K562 (cell line): ENCODE results near the gene VEGFB. TPM values are rescaled to one million over a fixed set of nuclear protein-coding genes. Genes with fewer than 3 reads are reported as not detected.

Source experiments
- CCAR2 ChIP-seq: fragments of 200-400 bp; formaldehyde crosslinking; IDR thresholded peaks from 2 replicates; pipeline ENCODE4 v1.6.1; 2017; ENCODE audit warnings: mild to moderate bottlenecking, low read depth, low read length
- CHD1 ChIP-seq: fragments of 200-600 bp; sonication (generic); IDR thresholded peaks from one replicate; pipeline ENCODE4 v1.6.1; 2012; ENCODE audit warnings: mild to moderate bottlenecking, moderate library complexity, low read length, inconsistent platforms
- EP400 ChIP-seq: fragments of 450-650 bp; IDR thresholded peaks from 2 replicates; pipeline ENCODE4 v1.6.1; 2017; ENCODE audit warnings: antibody characterized with exemption, mild to moderate bottlenecking, moderate library complexity
- MAZ ChIP-seq, 2 experiments: fragments of 450-650 bp in 1 of 2; sonication (generic) in 1 of 2; formaldehyde crosslinking; IDR thresholded peaks in 1 of 2; conservative IDR thresholded peaks in 1 of 2; 2 replicates each; pipeline versions ENCODE4 v1.4.0 to v1.5.0; 2020; ENCODE audit warnings: mild to moderate bottlenecking in 1 of 2, missing genetic modification reagents in 1 of 2
- MEF2A ChIP-seq: IDR thresholded peaks from 2 replicates; pipeline ENCODE4 v1.6.1; 2011; ENCODE audit warnings: low read depth, mild to moderate bottlenecking, low read length, moderate library complexity; ENCODE audit not compliant: control insufficient read depth
- MTA2 ChIP-seq: fragments of 450-650 bp; IDR thresholded peaks from 2 replicates; pipeline ENCODE4 v1.6.1; 2016; ENCODE audit warnings: low read depth
- NFE2L1 ChIP-seq: fragments of 450-650 bp; IDR thresholded peaks from 2 replicates; pipeline ENCODE4 v1.6.1; 2016; ENCODE audit warnings: missing genetic modification characterization, low read depth, mild to moderate bottlenecking, missing compliant biosample characterization, moderate library complexity, borderline replicate concordance
- OTX1 ChIP-seq: fragments of 450-650 bp; formaldehyde crosslinking; IDR thresholded peaks from 2 replicates; pipeline ENCODE4 v1.4.0; 2022; ENCODE audit warnings: mild to moderate bottlenecking
- RBM14 ChIP-seq: fragments of 200-400 bp; formaldehyde crosslinking; IDR thresholded peaks from 2 replicates; pipeline ENCODE4 v1.6.1; 2018; ENCODE audit warnings: low read depth, mild to moderate bottlenecking, low read length, moderate library complexity, borderline replicate concordance; ENCODE audit not compliant: insufficient read depth
- SRSF9 ChIP-seq: fragments of 200-400 bp; formaldehyde crosslinking; IDR thresholded peaks from 2 replicates; pipeline ENCODE4 v1.6.1; 2017; ENCODE audit warnings: low read depth, low read length, borderline replicate concordance
- ZNF134 ChIP-seq: fragments of 250-450 bp; sonication (Bioruptor Pico); conservative IDR thresholded peaks from 2 replicates; pipeline ENCODE4 v1.4.0; 2020
- ZNF184 ChIP-seq: sonication (generic); formaldehyde crosslinking; IDR thresholded peaks from 2 replicates; pipeline ENCODE4 v1.5.0; 2020; ENCODE audit warnings: missing genetic modification reagents
- ZNF311 ChIP-seq: fragments of 250-450 bp; sonication (Bioruptor Pico); IDR thresholded peaks from 2 replicates; pipeline ENCODE4 v1.4.0; 2020; ENCODE audit warnings: mild to moderate bottlenecking, moderate library complexity
- ZNF586 ChIP-seq: fragments of 450-650 bp; formaldehyde crosslinking; conservative IDR thresholded peaks from 2 replicates; pipeline ENCODE4 v1.4.0; 2020; ENCODE audit warnings: mild to moderate bottlenecking, moderate library complexity
- ZNF707 ChIP-seq: fragments of 250-450 bp; sonication (Bioruptor Pico); conservative IDR thresholded peaks from 2 replicates; pipeline ENCODE4 v1.8.0; 2022; ENCODE audit warnings: inconsistent platforms, mild to moderate bottlenecking, moderate library complexity
- ZZZ3 ChIP-seq: fragments of 450-650 bp; IDR thresholded peaks from 2 replicates; pipeline ENCODE4 v1.6.1; 2016; ENCODE audit warnings: antibody characterized with exemption, mild to moderate bottlenecking, moderate library complexity
- polyA plus RNA-seq, 8 experiments: library from polyadenylated mRNA; depleted of rRNA in 4 of 8; stranded (reverse) in 5 of 8; unstranded in 3 of 8; fragments of >200 nt; fragmentation: Nextera tagmentation in 2 of 8; fragmentation: Illumina TruSeq in 1 of 8; extraction: Ambion mirVana in 2 of 8; extraction: Trizol in 1 of 8; gene quantifications; 2 replicates each; pipeline versions ENCODE4 v1.2.1 to v1.2.3, GENCODE V29; 2011 to 2014; ENCODE audit warnings: inconsistent platforms in 1 of 8, missing spikeins in 1 of 8
- total RNA-seq, 7 experiments: library from RNA; depleted of rRNA in 6 of 7; stranded (reverse); fragments of >200 nt in 6 of 7; fragmentation: Illumina TruSeq in 2 of 7; extraction: Trizol in 2 of 7; gene quantifications; 2 replicates each; pipeline versions ENCODE4 v1.2.1 to v1.2.3, GENCODE V29; 2011 to 2021; ENCODE audit warnings: low replicate concordance in 1 of 7
- TF ChIP-seq, protein P1 (sequence below): fragments of 450-650 bp; formaldehyde crosslinking; IDR thresholded peaks from 2 replicates; pipeline ENCODE4 v1.4.0; 2020; ENCODE audit warnings: mild to moderate bottlenecking, moderate library complexity
- TF ChIP-seq, protein P2 (sequence below): IDR thresholded peaks from 2 replicates; pipeline ENCODE4 v1.6.1; 2014; ENCODE audit warnings: antibody characterized with exemption
- TF ChIP-seq, protein P3 (sequence below), 2 experiments: fragments of 250-450 bp in 1 of 2; fragments of 450-650 bp in 1 of 2; sonication (Bioruptor Pico) in 1 of 2; IDR thresholded peaks; 2 replicates each; pipeline versions ENCODE4 v1.6.1 to v1.8.0; 2016 to 2021; ENCODE audit warnings: mild to moderate bottlenecking in 2 of 2, moderate library complexity in 2 of 2, missing compliant biosample characterization in 1 of 2, missing genetic modification characterization in 1 of 2
- TF ChIP-seq, protein P4 (sequence below): sonication (generic); formaldehyde crosslinking; IDR thresholded peaks from 2 replicates; pipeline ENCODE4 v1.8.0; 2022; ENCODE audit warnings: mild to moderate bottlenecking, missing genetic modification reagents

The VEGFB gene
- total and polyA plus RNA-seq, 9 of the 15 experiments (the other 6 are each of a cell fraction or from before 2014, with no cell fraction given): 11.0 to 83.4 (median 25.7) TPM

DNA sequence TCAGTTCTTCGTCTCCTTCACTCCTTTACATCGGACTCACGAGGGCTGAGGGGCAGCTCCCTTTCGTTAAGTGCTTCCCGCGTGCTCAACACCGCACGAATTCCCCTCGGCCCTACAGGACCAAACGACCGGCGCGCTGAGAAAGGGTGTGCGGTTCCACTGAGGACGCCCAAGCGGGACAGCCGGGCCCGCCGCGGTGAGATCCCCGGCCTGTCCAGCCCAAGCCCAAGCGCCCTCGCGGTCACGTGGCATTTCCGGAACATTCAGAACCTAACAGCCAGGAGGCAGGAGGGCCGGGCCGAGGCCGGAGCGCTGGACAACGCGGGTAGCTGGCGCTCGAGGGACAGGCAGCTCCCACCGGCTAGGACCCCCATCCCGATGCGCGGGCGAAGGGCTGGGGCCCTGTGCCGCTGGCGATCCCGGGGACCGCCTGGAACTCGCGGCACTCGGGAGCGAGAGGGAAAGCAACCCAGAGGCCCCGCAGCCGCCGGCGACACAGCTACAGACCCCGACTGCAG, 49.1 kb upstream of the VEGFB start (continued):
- no peak for TF ChIP-seq ZZZ3
- peak in 1 of 2 experiments; percentile 75; a peak in 3 of 4 replicates for TF ChIP-seq MAZ (CRISPR knock-in tag; conservative IDR thresholded peaks at IDR 0.05 in 1 of 2, IDR thresholded peaks at IDR 0.05 in 1 of 2)
- TF ChIP-seq OTX1 (CRISPR knock-in tag): peak; percentile 90
- TF ChIP-seq CHD1: peak; percentile 62
- 0 out of 2 replicates have a peak, but pooled peaks have one; percentile 63 for TF ChIP-seq ZNF586 (CRISPR knock-in tag)
- 0 out of 2 replicates have a peak, but pooled peaks have one; percentile 72 for TF ChIP-seq RBM14
- TF ChIP-seq EP400: peak; percentile 96; the same call in 1 of the 2 replicates
- TF ChIP-seq ZNF311 (CRISPR knock-in tag): no peak
- TF ChIP-seq, protein P1, sequence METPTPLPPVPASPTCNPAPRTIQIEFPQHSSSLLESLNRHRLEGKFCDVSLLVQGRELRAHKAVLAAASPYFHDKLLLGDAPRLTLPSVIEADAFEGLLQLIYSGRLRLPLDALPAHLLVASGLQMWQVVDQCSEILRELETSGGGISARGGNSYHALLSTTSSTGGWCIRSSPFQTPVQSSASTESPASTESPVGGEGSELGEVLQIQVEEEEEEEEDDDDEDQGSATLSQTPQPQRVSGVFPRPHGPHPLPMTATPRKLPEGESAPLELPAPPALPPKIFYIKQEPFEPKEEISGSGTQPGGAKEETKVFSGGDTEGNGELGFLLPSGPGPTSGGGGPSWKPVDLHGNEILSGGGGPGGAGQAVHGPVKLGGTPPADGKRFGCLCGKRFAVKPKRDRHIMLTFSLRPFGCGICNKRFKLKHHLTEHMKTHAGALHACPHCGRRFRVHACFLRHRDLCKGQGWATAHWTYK: peak; percentile 66; the same call in 1 of the 2 replicates
- TF ChIP-seq, protein P2, sequence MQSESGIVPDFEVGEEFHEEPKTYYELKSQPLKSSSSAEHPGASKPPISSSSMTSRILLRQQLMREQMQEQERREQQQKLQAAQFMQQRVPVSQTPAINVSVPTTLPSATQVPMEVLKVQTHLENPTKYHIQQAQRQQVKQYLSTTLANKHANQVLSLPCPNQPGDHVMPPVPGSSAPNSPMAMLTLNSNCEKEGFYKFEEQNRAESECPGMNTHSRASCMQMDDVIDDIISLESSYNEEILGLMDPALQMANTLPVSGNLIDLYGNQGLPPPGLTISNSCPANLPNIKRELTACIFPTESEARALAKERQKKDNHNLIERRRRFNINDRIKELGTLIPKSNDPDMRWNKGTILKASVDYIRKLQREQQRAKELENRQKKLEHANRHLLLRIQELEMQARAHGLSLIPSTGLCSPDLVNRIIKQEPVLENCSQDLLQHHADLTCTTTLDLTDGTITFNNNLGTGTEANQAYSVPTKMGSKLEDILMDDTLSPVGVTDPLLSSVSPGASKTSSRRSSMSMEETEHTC: no peak
- TF ChIP-seq, protein P3, sequence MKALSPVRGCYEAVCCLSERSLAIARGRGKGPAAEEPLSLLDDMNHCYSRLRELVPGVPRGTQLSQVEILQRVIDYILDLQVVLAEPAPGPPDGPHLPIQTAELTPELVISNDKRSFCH (CRISPR knock-in tag; IDR thresholded peaks at IDR 0.05): no peak
- TF ChIP-seq, protein P3 (tag; IDR thresholded peaks at IDR 0.05): peak; percentile 73; the same call in 1 of the 2 replicates
- no peak for TF ChIP-seq MEF2A
- TF ChIP-seq, protein P4, sequence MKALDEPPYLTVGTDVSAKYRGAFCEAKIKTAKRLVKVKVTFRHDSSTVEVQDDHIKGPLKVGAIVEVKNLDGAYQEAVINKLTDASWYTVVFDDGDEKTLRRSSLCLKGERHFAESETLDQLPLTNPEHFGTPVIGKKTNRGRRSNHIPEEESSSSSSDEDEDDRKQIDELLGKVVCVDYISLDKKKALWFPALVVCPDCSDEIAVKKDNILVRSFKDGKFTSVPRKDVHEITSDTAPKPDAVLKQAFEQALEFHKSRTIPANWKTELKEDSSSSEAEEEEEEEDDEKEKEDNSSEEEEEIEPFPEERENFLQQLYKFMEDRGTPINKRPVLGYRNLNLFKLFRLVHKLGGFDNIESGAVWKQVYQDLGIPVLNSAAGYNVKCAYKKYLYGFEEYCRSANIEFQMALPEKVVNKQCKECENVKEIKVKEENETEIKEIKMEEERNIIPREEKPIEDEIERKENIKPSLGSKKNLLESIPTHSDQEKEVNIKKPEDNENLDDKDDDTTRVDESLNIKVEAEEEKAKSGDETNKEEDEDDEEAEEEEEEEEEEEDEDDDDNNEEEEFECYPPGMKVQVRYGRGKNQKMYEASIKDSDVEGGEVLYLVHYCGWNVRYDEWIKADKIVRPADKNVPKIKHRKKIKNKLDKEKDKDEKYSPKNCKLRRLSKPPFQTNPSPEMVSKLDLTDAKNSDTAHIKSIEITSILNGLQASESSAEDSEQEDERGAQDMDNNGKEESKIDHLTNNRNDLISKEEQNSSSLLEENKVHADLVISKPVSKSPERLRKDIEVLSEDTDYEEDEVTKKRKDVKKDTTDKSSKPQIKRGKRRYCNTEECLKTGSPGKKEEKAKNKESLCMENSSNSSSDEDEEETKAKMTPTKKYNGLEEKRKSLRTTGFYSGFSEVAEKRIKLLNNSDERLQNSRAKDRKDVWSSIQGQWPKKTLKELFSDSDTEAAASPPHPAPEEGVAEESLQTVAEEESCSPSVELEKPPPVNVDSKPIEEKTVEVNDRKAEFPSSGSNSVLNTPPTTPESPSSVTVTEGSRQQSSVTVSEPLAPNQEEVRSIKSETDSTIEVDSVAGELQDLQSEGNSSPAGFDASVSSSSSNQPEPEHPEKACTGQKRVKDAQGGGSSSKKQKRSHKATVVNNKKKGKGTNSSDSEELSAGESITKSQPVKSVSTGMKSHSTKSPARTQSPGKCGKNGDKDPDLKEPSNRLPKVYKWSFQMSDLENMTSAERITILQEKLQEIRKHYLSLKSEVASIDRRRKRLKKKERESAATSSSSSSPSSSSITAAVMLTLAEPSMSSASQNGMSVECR (CRISPR knock-in tag): peak; percentile 86; the same call in 1 of the 2 replicates
- no peak for TF ChIP-seq ZNF184 (CRISPR knock-in tag)
- no peak for TF ChIP-seq CCAR2
- TF ChIP-seq SRSF9: no peak
- TF ChIP-seq ZNF134: no peak
- TF ChIP-seq NFE2L1 (tag): no peak
- no peak for TF ChIP-seq MTA2
- TF ChIP-seq ZNF707 (CRISPR knock-in tag): no peak
